Gastroesophageal sphincter (tissue), 3 donors: ENCODE measurements around the gene PCLAF.

Source experiments
- CTCF ChIP-seq, 4 experiments: fragments of 200-600 bp in 2 of 4; fragments of 450-650 bp in 2 of 4; sonication (generic) in 1 of 4; IDR thresholded peaks; one replicate each; pipeline ENCODE4 v1.5.1; 2017 to 2019; ENCODE audit warnings: antibody characterized with exemption in 4 of 4, mild to moderate bottlenecking in 2 of 4, moderate library complexity in 2 of 4
- EP300 ChIP-seq: sonication (generic); formaldehyde crosslinking; IDR thresholded peaks from one replicate; pipeline ENCODE4 v1.6.1; 2017; ENCODE audit warnings: antibody characterized with exemption, mild to moderate bottlenecking
- POLR2A ChIP-seq, 2 donors: fragments of 450-650 bp; IDR thresholded peaks; one replicate each; pipeline ENCODE4 v1.6.1; 2017; ENCODE audit warnings: antibody characterized with exemption in 2 of 2, mild to moderate bottlenecking in 2 of 2, moderate library complexity in 1 of 2
- POLR2AphosphoS5 ChIP-seq: sonication (generic); formaldehyde crosslinking; IDR thresholded peaks from one replicate; pipeline ENCODE4 v1.6.1; 2017; ENCODE audit warnings: antibody characterized with exemption

- TF ChIP-seq CTCF (IDR thresholded peaks at IDR 0.05) = no peak
- TF ChIP-seq EP300 = no peak
- no peak for TF ChIP-seq POLR2A (IDR thresholded peaks at IDR 0.05)
- no peak for TF ChIP-seq POLR2AphosphoS5
Observed at GRCh38 chr15:64356710-64357040, 24.6 kb downstream of the PCLAF start.
